HCT116 (cell line): Measurements from ENCODE around the gene CAMK2A. TPM values are rescaled to one million over a fixed set of nuclear protein-coding genes. Genes with fewer than 3 reads are reported as not detected.

Experiments used
- ATAC-seq: fragments of 200-7000 bp; cut with Tn5 transposase; 2 replicates; pipeline ENCODE4 v1.9.1; 2020; ENCODE audit warnings: mild to moderate bottlenecking, moderate library complexity
- BruUV-seq: library from RNA; stranded (reverse); fragments of 400-500 nt; replicated peaks from 2 replicates; lab custom pipeline; 2021; lab: Mats Ljungman, UMichigan
- CTCF ChIA-PET: fragments of 300-600 bp; sonication (Branson Sonifier 250); formaldehyde crosslinking; loops from one replicate; lab custom pipeline; 2021; ENCODE audit warnings: antibody characterized with exemption; lab: Charles Lee
- POLR2A ChIA-PET: fragments of 300-600, 350-600 bp; sonication (Branson Sonifier 250); formaldehyde crosslinking; loops from one replicate; lab custom pipeline; 2021; ENCODE audit warnings: antibody characterized with exemption; lab: Charles Lee
- RAD21 ChIA-PET, 2 experiments: fragments of 300-600 bp; sonication (Branson Sonifier 250); formaldehyde crosslinking; loops; one replicate each; lab custom pipeline; 2023; ENCODE audit warnings: low total read pairs in 2 of 2; ENCODE audit not compliant: uncharacterized antibody in 2 of 2, unreplicated experiment in 2 of 2, low non-redundant PET in 1 of 2; lab: Charles Lee
- DNase-seq: peaks from one replicate; pipeline ENCODE4 v3.0.0-alpha.2; 2010; ENCODE audit warnings: low read depth, low spot score
- H2AFZ ChIP-seq: fragments of 200-600 bp; shearing (Covaris generic), sonication (generic); 2 replicates; pipeline ENCODE4 v1.6.1; 2017; ENCODE audit warnings: low read depth, mixed run types, mixed read lengths, antibody characterized with exemption, low read length; ENCODE audit not compliant: poor library complexity, severe bottlenecking
- H3K27ac ChIP-seq: 2 replicates; pipeline ENCODE4 v1.5.1; 2012; ENCODE audit warnings: low read depth, low read length
- H3K27me3 ChIP-seq: fragments of 200-600 bp; sonication (generic); 2 replicates; pipeline ENCODE4 v1.6.1; 2016; ENCODE audit warnings: mixed run types, low read length, mixed read lengths; ENCODE audit not compliant: insufficient read depth
- H3K36me3 ChIP-seq, 2 experiments: fragments of 200-500 bp in 1 of 2; fragments of 200-600 bp in 1 of 2; sonication (Bioruptor generic) in 1 of 2; sonication (generic) in 1 of 2; 2 replicates each; pipeline versions ENCODE4 v1.5.1 to v1.6.1; 2014 to 2016; ENCODE audit warnings: low read length in 2 of 2, inconsistent platforms in 1 of 2, mixed read lengths in 1 of 2, mixed run types in 1 of 2; ENCODE audit not compliant: insufficient read depth in 2 of 2, control insufficient read depth in 1 of 2
- H3K4me1 ChIP-seq, 2 experiments: fragments of 200-600 bp in 1 of 2; sonication (generic) in 1 of 2; 2 replicates each; pipeline versions ENCODE4 v1.5.1 to v1.6.1; 2012 to 2017; ENCODE audit warnings: low read length in 2 of 2, inconsistent platforms in 1 of 2, mild to moderate bottlenecking in 1 of 2, mixed read lengths in 1 of 2, mixed run types in 1 of 2, moderate library complexity in 1 of 2; ENCODE audit not compliant: insufficient read depth in 2 of 2, control insufficient read depth in 1 of 2
- H3K4me2 ChIP-seq: fragments of 200-600 bp; sonication (generic); 2 replicates; pipeline ENCODE4 v1.6.1; 2017; ENCODE audit warnings: mixed run types, low read length, mixed read lengths
- H3K4me3 ChIP-seq, 2 experiments: fragments of 200-600 bp in 1 of 2; sonication (generic) in 1 of 2; replicated peaks in 1 of 2; 2 replicates each; pipeline ENCODE4 v1.5.1; 2011 to 2016; ENCODE audit warnings: low read length in 2 of 2, control low read depth in 1 of 2, low read depth in 1 of 2, mild to moderate bottlenecking in 1 of 2, mixed read lengths in 1 of 2, mixed run types in 1 of 2
- H3K79me2 ChIP-seq: fragments of 200-600 bp; sonication (generic); 2 replicates; pipeline ENCODE4 v1.6.1; 2017; ENCODE audit warnings: mild to moderate bottlenecking, mixed run types, low read length, moderate library complexity, mixed read lengths; ENCODE audit not compliant: insufficient read depth
- H3K9ac ChIP-seq: fragments of 200-600 bp; sonication (generic); 2 replicates; pipeline ENCODE4 v1.6.1; 2016; ENCODE audit warnings: low read length, mixed read lengths
- H3K9me2 ChIP-seq: fragments of 200-600 bp; sonication (generic), shearing (Covaris generic); 2 replicates; pipeline ENCODE4 v1.6.1; 2017; ENCODE audit warnings: mixed run types, mild to moderate bottlenecking, moderate library complexity; ENCODE audit not compliant: insufficient read depth
- H3K9me3 ChIP-seq, 2 experiments: fragments of 200-500 bp in 1 of 2; fragments of 200-600 bp in 1 of 2; sonication (Bioruptor generic) in 1 of 2; sonication (generic) in 1 of 2; 2 replicates each; pipeline ENCODE4 v1.6.1; 2014 to 2017; ENCODE audit warnings: low read length in 2 of 2, mixed read lengths in 2 of 2, inconsistent platforms in 1 of 2, low read depth in 1 of 2, mild to moderate bottlenecking in 1 of 2, mixed run types in 1 of 2, moderate library complexity in 1 of 2; ENCODE audit not compliant: control insufficient read depth in 1 of 2, insufficient read depth in 1 of 2
- H4K20me1 ChIP-seq: fragments of 200-600 bp; sonication (generic), shearing (Covaris generic); 2 replicates; pipeline ENCODE4 v1.6.1; 2017; ENCODE audit warnings: mixed run types, mild to moderate bottlenecking, moderate library complexity; ENCODE audit not compliant: insufficient read depth
- CEBPB ChIP-seq: IDR thresholded peaks from 2 replicates; pipeline ENCODE4 v1.6.1; 2012; ENCODE audit warnings: low read depth
- ELF1 ChIP-seq: IDR thresholded peaks from 2 replicates; pipeline ENCODE4 v1.6.1; 2012; ENCODE audit warnings: low read depth, borderline replicate concordance
- EZH2 ChIP-seq: fragments of 200-600 bp; sonication (generic); IDR thresholded peaks from 2 replicates; pipeline ENCODE4 v1.6.1; 2017; ENCODE audit warnings: antibody characterized with exemption, mixed run types
- POLR2A ChIP-seq: IDR thresholded peaks from 2 replicates; pipeline ENCODE4 v1.7.0; 2011; ENCODE audit warnings: borderline replicate concordance; ENCODE audit not compliant: insufficient read depth, insufficient read length; ENCODE audit errors: extremely low read depth
- POLR2AphosphoS5 ChIP-seq: IDR thresholded peaks from 2 replicates; pipeline ENCODE4 v1.6.1; 2011; ENCODE audit warnings: mild to moderate bottlenecking, low read depth, low read length, moderate library complexity
- SP1 ChIP-seq: IDR thresholded peaks from 2 replicates; pipeline ENCODE4 v1.6.1; 2012; ENCODE audit warnings: low read depth
- intact Hi-C: fragments of 100-400 bp; cut with micrococcal nuclease; formaldehyde crosslinking; loops from 2 replicates; pipeline ENCODE4 v1.10.0; 2022
- total RNA-seq: library from RNA; stranded (reverse); gene quantifications from one replicate; pipeline ENCODE4 v1.2.1, GENCODE V29; 2021; ENCODE audit not compliant: unreplicated experiment
- TF ChIP-seq, protein P1 (sequence below), 3 experiments: fragments of 200-600 bp in 1 of 3; sonication (generic) in 1 of 3; IDR thresholded peaks in 2 of 3; conservative IDR thresholded peaks in 1 of 3; 2 replicates each; pipeline ENCODE4 v1.5.1; 2012 to 2017; ENCODE audit warnings: low read depth in 2 of 3, low read length in 2 of 3, antibody characterized with exemption in 1 of 3, borderline replicate concordance in 1 of 3, control low read depth in 1 of 3, mild to moderate bottlenecking in 1 of 3, mixed read lengths in 1 of 3, mixed run types in 1 of 3, moderate library complexity in 1 of 3; ENCODE audit not compliant: insufficient read depth in 1 of 3

Gene CAMK2A
- total RNA-seq, 1 experiment from 2014 or later: not detected

DNA sequence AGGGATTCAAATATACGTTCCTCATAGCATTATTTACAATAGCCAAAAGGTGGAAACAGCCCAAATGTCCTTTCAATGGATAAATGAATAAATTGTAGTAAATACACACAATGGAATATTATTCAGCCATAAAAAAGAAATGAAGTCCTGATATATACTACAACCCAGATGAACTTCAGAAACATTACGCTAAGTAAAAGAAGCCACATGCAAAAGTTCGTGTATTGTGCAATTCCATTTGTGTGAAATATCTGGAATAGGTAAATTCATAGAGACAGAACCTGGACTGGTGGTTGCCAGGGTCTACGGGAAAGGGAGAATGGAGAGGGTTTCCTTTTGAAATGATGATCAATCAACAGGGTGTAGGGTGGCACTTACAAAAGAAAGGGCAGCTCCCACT is 25.7 kb upstream of the CAMK2A start (continued):
- TF ChIP-seq, protein P1, sequence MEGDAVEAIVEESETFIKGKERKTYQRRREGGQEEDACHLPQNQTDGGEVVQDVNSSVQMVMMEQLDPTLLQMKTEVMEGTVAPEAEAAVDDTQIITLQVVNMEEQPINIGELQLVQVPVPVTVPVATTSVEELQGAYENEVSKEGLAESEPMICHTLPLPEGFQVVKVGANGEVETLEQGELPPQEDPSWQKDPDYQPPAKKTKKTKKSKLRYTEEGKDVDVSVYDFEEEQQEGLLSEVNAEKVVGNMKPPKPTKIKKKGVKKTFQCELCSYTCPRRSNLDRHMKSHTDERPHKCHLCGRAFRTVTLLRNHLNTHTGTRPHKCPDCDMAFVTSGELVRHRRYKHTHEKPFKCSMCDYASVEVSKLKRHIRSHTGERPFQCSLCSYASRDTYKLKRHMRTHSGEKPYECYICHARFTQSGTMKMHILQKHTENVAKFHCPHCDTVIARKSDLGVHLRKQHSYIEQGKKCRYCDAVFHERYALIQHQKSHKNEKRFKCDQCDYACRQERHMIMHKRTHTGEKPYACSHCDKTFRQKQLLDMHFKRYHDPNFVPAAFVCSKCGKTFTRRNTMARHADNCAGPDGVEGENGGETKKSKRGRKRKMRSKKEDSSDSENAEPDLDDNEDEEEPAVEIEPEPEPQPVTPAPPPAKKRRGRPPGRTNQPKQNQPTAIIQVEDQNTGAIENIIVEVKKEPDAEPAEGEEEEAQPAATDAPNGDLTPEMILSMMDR (IDR thresholded peaks at IDR 0.05 in 2 of 3, conservative IDR thresholded peaks at IDR 0.05 in 1 of 3; ENCODE audit: borderline replicate concordance in 1 of 3, insufficient read depth in 1 of 3, low read depth in 2 of 3, low read length in 2 of 3): no peak
- no peak for TF ChIP-seq EZH2
- no peak for TF ChIP-seq POLR2AphosphoS5
- no peak for TF ChIP-seq ELF1
- TF ChIP-seq, all 23 proteins: peak for 0

DNA sequence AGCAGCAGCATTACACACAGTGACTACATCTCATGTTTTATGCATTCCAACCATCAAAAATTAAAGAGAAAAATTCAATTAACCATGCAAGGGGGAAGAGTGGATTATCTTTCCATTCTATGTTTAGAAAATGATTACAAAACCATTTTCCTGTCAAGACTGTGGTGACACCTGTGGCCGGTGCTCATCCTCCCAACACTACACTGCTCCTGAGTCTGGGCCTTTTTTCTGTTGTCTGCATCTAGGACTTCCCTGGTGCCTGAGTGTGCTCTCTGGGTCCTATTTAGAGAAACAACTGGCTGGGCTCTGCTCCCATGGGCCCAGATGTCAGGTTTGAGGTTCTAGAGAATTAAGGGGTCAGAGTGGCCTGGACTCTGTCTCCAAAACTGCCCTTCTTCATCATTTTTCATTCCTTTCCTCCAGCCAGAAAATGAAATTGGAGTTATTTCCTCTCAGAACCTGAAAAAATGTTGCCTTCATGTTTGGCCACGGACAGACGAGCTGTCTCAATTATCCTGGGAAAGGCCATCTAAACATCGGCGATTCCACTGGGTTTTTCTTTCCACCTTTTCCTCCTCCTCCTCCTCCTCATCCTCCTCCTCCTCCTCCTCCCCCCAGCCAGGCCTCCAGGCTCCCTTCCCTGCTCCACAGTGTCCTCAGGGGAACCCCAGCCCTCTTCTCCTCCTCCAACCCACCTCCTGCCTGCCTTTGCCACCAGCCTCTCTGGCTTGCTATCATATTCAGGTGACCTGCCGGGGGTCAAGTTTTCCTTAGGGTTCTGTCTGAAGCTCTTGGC is 24.5 kb upstream of the CAMK2A start:
- H3K4me1 ChIP-seq: peaks cover 12 to 27% of the 10 kb centered on the region in 2 experiments
- ChIA-PET POLR2A (no interaction called here), CTCF (no interaction called here), RAD21 (no interaction called here)
- no peaks in the 10 kb centered on the region for H3K9me2 ChIP-seq
- H3K36me3 ChIP-seq: no peaks in the 10 kb centered on the region
- no peak overlapping the region for H3K27ac ChIP-seq
- H3K27me3 ChIP-seq: no peaks in the 10 kb centered on the region
- intact Hi-C loops: no loop called here
- no peak overlapping the region for H3K9ac ChIP-seq
- H3K4me2 ChIP-seq: no peak overlapping the region
- TF ChIP-seq SP1 (no peak), POLR2A (no peak), CEBPB (no peak), ELF1 (no peak)
- H2AFZ ChIP-seq: no peak overlapping the region
- H3K4me3 ChIP-seq: no peak overlapping the region
- ATAC-seq (no peak), DNase-seq (no peak)
- no peaks in the 10 kb centered on the region for H4K20me1 ChIP-seq
- H3K79me2 ChIP-seq: no peaks in the 10 kb centered on the region
- no TSS peak for BruUV-seq
- H3K9me3 ChIP-seq: no peaks in the 10 kb centered on the region
